K562 (cell line): Measurements from ENCODE around the gene CRAMP1. TPM values are rescaled to one million over a fixed set of nuclear protein-coding genes. Genes with fewer than 3 reads are reported as not detected.

Source experiments
- ATAC-seq: fragments of 200-7000 bp; cut with Tn5 transposase; 3 replicates; pipeline ENCODE4 v1.9.1; 2020; ENCODE audit warnings: moderate library complexity
- BruUV-seq: library from RNA; stranded (reverse); fragments of 400-500 nt; replicated peaks from 2 replicates; lab custom pipeline; 2021; lab: Mats Ljungman, UMichigan
- CTCF ChIA-PET: fragments of 300-600 bp; formaldehyde crosslinking; extraction: SDS; loops from one replicate; lab custom pipeline; 2021; ENCODE audit warnings: low intra/inter-chr PET ratio; lab: Yijun Ruan, JAX
- POLR2A ChIA-PET: fragments of 300-600, 350-650 bp; sonication (Branson Sonifier 250); formaldehyde crosslinking; extraction: SDS; loops from one replicate; lab custom pipeline; 2021; ENCODE audit warnings: antibody characterized with exemption, inconsistent platforms; lab: Yijun Ruan, JAX
- DNase-seq, 4 experiments: peaks; one replicate each; pipeline versions ENCODE4 v3.0.0 to v3.0.0-alpha.2; 2011 to 2018; ENCODE audit warnings: low spot score in 3 of 4, mixed read lengths in 3 of 4; ENCODE audit errors: extremely low read depth in 1 of 4
- FAIRE-seq: peaks from 2 replicates; lab custom pipeline; 2011; peaks lifted over from hg19 to GRCh38; lab: Jason Lieb, UNC
- H2AFZ ChIP-seq: 2 replicates; pipeline ENCODE4 v1.6.0; 2011; ENCODE audit warnings: low read depth, low read length, control low read depth, inconsistent platforms
- H3K27ac ChIP-seq: fragments of 200-600 bp; 3 replicates; pipeline ENCODE4 v1.8.0; 2011; ENCODE audit warnings: low read depth, mild to moderate bottlenecking, control low read depth, inconsistent platforms, low read length, moderate library complexity, mixed read lengths; ENCODE audit errors: extremely low read depth
- H3K27me3 ChIP-seq, 2 experiments: fragments of 300-600 bp in 1 of 2; 2 replicates in 1 of 2; 3 replicates in 1 of 2; pipeline versions ENCODE4 v1.6.0 to v1.8.0; 2011; ENCODE audit warnings: inconsistent platforms in 2 of 2, low read length in 2 of 2, mild to moderate bottlenecking in 1 of 2, mixed read lengths in 1 of 2, moderate library complexity in 1 of 2; ENCODE audit not compliant: control insufficient read depth in 2 of 2, insufficient read depth in 2 of 2
- H3K36me3 ChIP-seq: fragments of 300-600 bp; 3 replicates; pipeline ENCODE4 v1.8.0; 2011; ENCODE audit warnings: mild to moderate bottlenecking, low read length, inconsistent platforms; ENCODE audit not compliant: control insufficient read depth, insufficient read depth
- H3K4me1 ChIP-seq, 2 experiments: fragments of 200-600 bp in 1 of 2; replicated peaks in 1 of 2; 2 replicates in 1 of 2; 3 replicates in 1 of 2; pipeline versions ENCODE4 v1.5.1 to v1.8.0; 2011; ENCODE audit warnings: inconsistent platforms in 2 of 2, low read length in 2 of 2, mild to moderate bottlenecking in 1 of 2, mixed read lengths in 1 of 2, moderate library complexity in 1 of 2; ENCODE audit not compliant: control insufficient read depth in 2 of 2, insufficient read depth in 2 of 2
- H3K4me2 ChIP-seq: 2 replicates; pipeline ENCODE4 v1.6.1; 2011; ENCODE audit warnings: low read length, control low read depth, inconsistent platforms, mixed read lengths; ENCODE audit not compliant: insufficient read depth
- H3K4me3 ChIP-seq: fragments of 200-600 bp; sonication (generic), shearing (Covaris generic); 2 replicates; pipeline ENCODE4 v1.5.1; 2016; ENCODE audit warnings: control low read depth, inconsistent platforms
- H3K79me2 ChIP-seq: fragments of 200-600 bp; 3 replicates; pipeline ENCODE4 v1.8.0; 2011; ENCODE audit warnings: low read length, inconsistent platforms; ENCODE audit not compliant: control insufficient read depth, insufficient read depth
- H3K9ac ChIP-seq, 2 experiments: 2 replicates each; pipeline versions ENCODE4 v1.6.0 to v1.6.1; 2011; ENCODE audit warnings: low read depth in 2 of 2, low read length in 2 of 2, control low read depth in 1 of 2, inconsistent platforms in 1 of 2, mild to moderate bottlenecking in 1 of 2, mixed read lengths in 1 of 2; ENCODE audit not compliant: insufficient read depth in 1 of 2
- H3K9me1 ChIP-seq: one replicate; pipeline ENCODE4 v1.6.0; 2011; ENCODE audit warnings: inconsistent platforms, mild to moderate bottlenecking, low read length, moderate library complexity; ENCODE audit not compliant: control insufficient read depth, insufficient read depth
- H3K9me3 ChIP-seq: replicated peaks from 2 replicates; pipeline ENCODE4 v1.5.1; 2011; ENCODE audit warnings: low read depth, low read length, inconsistent platforms; ENCODE audit not compliant: control insufficient read depth, insufficient read depth
- H4K20me1 ChIP-seq: replicated peaks from 2 replicates; pipeline ENCODE4 v1.6.1; 2011; ENCODE audit warnings: low read length, inconsistent platforms, mixed read lengths; ENCODE audit not compliant: control insufficient read depth, insufficient read depth
- ARID3A ChIP-seq: IDR thresholded peaks from 2 replicates; pipeline ENCODE4 v1.6.1; 2012; ENCODE audit warnings: low read depth, low read length, improper control_type of control experiment, borderline replicate concordance
- HDAC8 ChIP-seq: fragments of 450-650 bp; IDR thresholded peaks from 2 replicates; pipeline ENCODE4 v1.6.1; 2016; ENCODE audit warnings: mild to moderate bottlenecking, missing genetic modification characterization, moderate library complexity, missing compliant biosample characterization
- MNT ChIP-seq, 2 experiments: fragments of 450-650 bp; conservative IDR thresholded peaks; 2 replicates each; pipeline ENCODE4 v1.6.1; 2017; ENCODE audit warnings: mild to moderate bottlenecking in 2 of 2, moderate library complexity in 2 of 2
- NCOA2 ChIP-seq, 2 experiments: fragments of 450-650 bp; IDR thresholded peaks; 2 replicates each; pipeline ENCODE4 v1.6.1; 2018; ENCODE audit warnings: mild to moderate bottlenecking in 2 of 2, moderate library complexity in 1 of 2; ENCODE audit not compliant: partially characterized antibody in 2 of 2
- NCOR1 ChIP-seq: fragments of 450-650 bp; IDR thresholded peaks from 2 replicates; pipeline ENCODE4 v1.6.1; 2016; ENCODE audit warnings: mild to moderate bottlenecking, moderate library complexity
- PPARD ChIP-seq: fragments of 250-450 bp; sonication (Bioruptor Pico); IDR thresholded peaks from 2 replicates; pipeline ENCODE4 v1.8.0; 2022; ENCODE audit warnings: inconsistent platforms, mild to moderate bottlenecking, moderate library complexity
- RHOXF2B ChIP-seq: fragments of 250-450 bp; sonication (Bioruptor Pico); conservative IDR thresholded peaks from 2 replicates; pipeline ENCODE4 v1.5.1; 2021
- RUNX1 ChIP-seq: sonication (generic); IDR thresholded peaks from 2 replicates; pipeline ENCODE4 v1.6.1; 2016; ENCODE audit warnings: antibody characterized with exemption, low read depth
- TAF7 ChIP-seq: fragments of 450-650 bp; IDR thresholded peaks from 2 replicates; pipeline ENCODE4 v1.6.1; 2016; ENCODE audit warnings: missing genetic modification characterization, missing compliant biosample characterization
- USF1 ChIP-seq: sonication (generic); formaldehyde crosslinking; IDR thresholded peaks from 2 replicates; pipeline ENCODE4 v1.9.0; 2022; ENCODE audit warnings: mild to moderate bottlenecking, missing genetic modification reagents
- ZNF699 ChIP-seq: fragments of 250-450 bp; sonication (Bioruptor Pico); IDR thresholded peaks from 2 replicates; pipeline ENCODE4 v1.8.0; 2021; ENCODE audit warnings: mild to moderate bottlenecking, moderate library complexity; ENCODE audit not compliant: insufficient replicate concordance
- ZSCAN32 ChIP-seq: fragments of 450-650 bp; formaldehyde crosslinking; IDR thresholded peaks from 2 replicates; pipeline ENCODE4 v1.4.0; 2020; ENCODE audit warnings: mild to moderate bottlenecking, moderate library complexity
- WGBS: fragments of 100-300 bp; shearing (Covaris generic); methylation state at CpG from one replicate; pipeline ENCODE4 v1.1.6; 2016; ENCODE audit warnings: low coverage, mixed read lengths; ENCODE audit not compliant: insufficient coverage; ENCODE audit errors: missing lambda C conversion rate; 5-methylcytosine and 5-hydroxymethylcytosine counted together
- in situ Hi-C: fragments of 300-500 bp; cut with MboI; formaldehyde crosslinking; loops from 4 replicates; pipeline ENCODE4 v1.15.0; 2018; ENCODE audit warnings: inconsistent platforms, mixed read lengths
- intact Hi-C: fragments of 100-400 bp; cut with micrococcal nuclease; formaldehyde crosslinking; loops from 2 replicates; pipeline ENCODE4 v1.14.2; 2022
- polyA plus RNA-seq, 8 experiments: library from polyadenylated mRNA; depleted of rRNA in 4 of 8; stranded (reverse) in 5 of 8; unstranded in 3 of 8; fragments of >200 nt; fragmentation: Nextera tagmentation in 2 of 8; fragmentation: Illumina TruSeq in 1 of 8; extraction: Ambion mirVana in 2 of 8; extraction: Trizol in 1 of 8; gene quantifications; 2 replicates each; pipeline versions ENCODE4 v1.2.1 to v1.2.3, GENCODE V29; 2011 to 2014; ENCODE audit warnings: inconsistent platforms in 1 of 8, missing spikeins in 1 of 8
- total RNA-seq, 7 experiments: library from RNA; depleted of rRNA in 6 of 7; stranded (reverse); fragments of >200 nt in 6 of 7; fragmentation: Illumina TruSeq in 2 of 7; extraction: Trizol in 2 of 7; gene quantifications; 2 replicates each; pipeline versions ENCODE4 v1.2.1 to v1.2.3, GENCODE V29; 2011 to 2021; ENCODE audit warnings: low replicate concordance in 1 of 7

Gene CRAMP1
- total and polyA plus RNA-seq, 9 of the 15 experiments (the other 6 are each of a cell fraction or from before 2014, with no cell fraction given) = 0.52 to 20.8 (median 7.5) TPM

GRCh38 chr16:1642148-1642547 is 30.0 kb downstream of the CRAMP1 start:
- Histone ChIP-seq H4K20me1 (0 out of 2 replicates have a peak, but pooled peaks cover 5% of the 10 kb centered on the region), H3K9ac (peak overlapping the region in 1 of 2 experiments; percentile 54; a peak in 2 of 4 replicates), H3K9me1 (peaks cover 3% of the 10 kb centered on the region), H3K9me3 (no peaks in the 10 kb centered on the region), H3K27ac (no peak overlapping the region), H3K4me3 (no peak overlapping the region), H3K4me1 (peaks cover 18 to 21% of the 10 kb centered on the region in 2 experiments), H3K36me3 (peaks cover 92% of the 10 kb centered on the region), H2AFZ (no peak overlapping the region), H3K79me2 (peaks cover 13% of the 10 kb centered on the region; the same call in 2 of the 3 replicates), H3K4me2 (no peak overlapping the region), H3K27me3 (no peaks in the 10 kb centered on the region)
- no TSS peak for BruUV-seq
- in situ Hi-C loops = no loop called here
- ChIA-PET POLR2A (interaction anchor here (0.7 kb wide), 1 partner anchor 16 kb away, joined by 4 read pairs; no protein-coding TSS in a partner anchor), CTCF (no interaction called here)
- DNase-seq = no peak
- WGBS = 92% methylated on average over 5 of the region's 5 CpGs
- intact Hi-C loops = no loop called here
- ATAC-seq = no peak
- FAIRE-seq = no peak
- TF ChIP-seq HDAC8 (tag) (no peak), ZSCAN32 (CRISPR knock-in tag) (no peak), ARID3A (no peak), NCOR1 (no peak), NCOA2 (IDR thresholded peaks at IDR 0.05; ENCODE audit: partially characterized antibody in 2 of 2) (no peak), RHOXF2B (CRISPR knock-in tag) (no peak), RUNX1 (no peak), TAF7 (no peak), MNT (conservative IDR thresholded peaks at IDR 0.05) (no peak), PPARD (CRISPR knock-in tag) (no peak), ZNF699 (CRISPR knock-in tag) (no peak), USF1 (CRISPR knock-in tag) (no peak)
